Suprapubic skin (tissue), 3 donors: ENCODE measurements around the gene MT1A.

Experiments
- CTCF ChIP-seq, 2 donors: fragments of 200-600 bp in 1 of 2; fragments of 450-650 bp in 1 of 2; sonication (generic) in 1 of 2; IDR thresholded peaks; one replicate each; pipeline ENCODE4 v1.5.1; 2016 to 2019; ENCODE audit warnings: antibody characterized with exemption in 2 of 2, mild to moderate bottlenecking in 1 of 2, moderate library complexity in 1 of 2
- POLR2AphosphoS5 ChIP-seq, 3 donors: sonication (generic); formaldehyde crosslinking; IDR thresholded peaks; one replicate each; pipeline ENCODE4 v1.6.1; 2017; ENCODE audit warnings: antibody characterized with exemption in 3 of 3

GRCh38 chr16:56667581-56668571, 29.4 kb downstream of the MT1A start, which contains the start of gene MT1G:
- TF ChIP-seq CTCF (IDR thresholded peaks at IDR 0.05): no peak
- TF ChIP-seq POLR2AphosphoS5 (IDR thresholded peaks at IDR 0.05): no peak
